ENCODE data around the gene TMOD1. TPM values are rescaled to one million over a fixed set of nuclear protein-coding genes. Genes with fewer than 3 reads are reported as not detected.

The TMOD1 gene
- total and polyA plus RNA-seq, 2 of the 8 experiments (the other 6 are each of a cell fraction or from before 2014, with no cell fraction given), result 0.17 to 0.88 TPM

GRCh38 chr9:97623946-97624345, 122.5 kb downstream of the TMOD1 start:
- H3K9ac ChIP-seq (replicated peaks in 1 of 4; ENCODE audit: extremely low read depth in 1 of 4, low read depth in 3 of 4, low read length in 3 of 4), result no peak overlapping the region
- TF ChIP-seq USF2 (IDR thresholded peaks at IDR 0.05; ENCODE audit: low read length), result no peak
- no peak for TF ChIP-seq CEBPB (IDR thresholded peaks at IDR 0.05; ENCODE audit: low read depth, low read length)
- TF ChIP-seq RBBP5 (IDR thresholded peaks at IDR 0.05; ENCODE audit: borderline replicate concordance, low read depth, low read length), result no peak
- no peak for TF ChIP-seq KDM5A (IDR thresholded peaks at IDR 0.05; ENCODE audit: low read length)
- TF ChIP-seq JUN (IDR thresholded peaks at IDR 0.05; ENCODE audit: low read depth, low read length), result no peak
- no peak for TF ChIP-seq CTBP2 (IDR thresholded peaks at IDR 0.05; ENCODE audit: borderline replicate concordance, insufficient read depth, insufficient read length, low read length)
- H3K9me3 ChIP-seq (ENCODE audit: insufficient read depth in 2 of 2, low read depth in 1 of 2, low read length in 1 of 2), result peaks cover 12 to 17% of the 10 kb centered on the region in 2 experiments
- DNase-seq (ENCODE audit: low read depth in 1 of 2, low spot score in 2 of 2), result no peak
- H3K4ac ChIP-seq (replicated peaks; ENCODE audit: insufficient read length, low read depth, low read length), result no peak overlapping the region
- CTCF ChIA-PET (ENCODE audit: partially characterized antibody), result interaction anchor here (2.4 kb wide), 1 partner anchor 25 kb away, joined by 10 read pairs; no protein-coding TSS in a partner anchor
- H3K27me3 ChIP-seq (replicated peaks in 1 of 4; ENCODE audit: control insufficient read depth in 3 of 4, extremely low read depth in 1 of 4, insufficient read depth in 3 of 4, low read length in 3 of 4), result no peaks in the 10 kb centered on the region
- H3K4me2 ChIP-seq (ENCODE audit: insufficient read depth in 1 of 2, low read depth in 2 of 2, low read length in 2 of 2), result no peak overlapping the region
- H3K4me1 ChIP-seq (replicated peaks in 1 of 4; ENCODE audit: control insufficient read depth in 3 of 4, insufficient read depth in 4 of 4, low read length in 3 of 4), result peaks cover 0 to 6% (median under 1%) of the 10 kb centered on the region in 4 experiments; a peak in 1 of 7 replicates
- H3K56ac ChIP-seq (replicated peaks; ENCODE audit: insufficient read length, low read depth, low read length), result no peak overlapping the region
- H4K5ac ChIP-seq (ENCODE audit: insufficient read length, low read depth, low read length), result no peak overlapping the region
- POLR2A ChIA-PET (ENCODE audit: partially characterized antibody), result interaction anchor here (1.1 kb wide), 1 partner anchor 139 kb away, joined by 4 read pairs; no protein-coding TSS in a partner anchor
- no peaks in the 10 kb centered on the region for H3K23me2 ChIP-seq (ENCODE audit: low read depth, low read length)
- H2BK15ac ChIP-seq (ENCODE audit: low read length), result no peak overlapping the region
- H2BK20ac ChIP-seq (ENCODE audit: low read length), result no peak overlapping the region
- H2AFZ ChIP-seq (ENCODE audit: low read length), result no peak overlapping the region
- no peak overlapping the region for H2BK12ac ChIP-seq (ENCODE audit: low read depth, low read length)
- no peak overlapping the region for H3K23ac ChIP-seq (ENCODE audit: insufficient read length)
- no peak overlapping the region for H2BK5ac ChIP-seq (ENCODE audit: low read depth, low read length)
- peaks cover 3 to 4% of the 10 kb centered on the region in 2 experiments for H4K20me1 ChIP-seq (replicated peaks in 1 of 2; ENCODE audit: control insufficient read depth in 1 of 2, insufficient read depth in 2 of 2, low read length in 2 of 2)
- no peak overlapping the region for H3K4me3 ChIP-seq (ENCODE audit: extremely low read depth in 1 of 4, insufficient read depth in 2 of 4, low read depth in 3 of 4, low read length in 4 of 4)
- H3K14ac ChIP-seq (ENCODE audit: insufficient read length), result no peak overlapping the region
- H3K79me1 ChIP-seq (ENCODE audit: low read depth, low read length), result 0 out of 2 replicates have a peak, but pooled peaks cover 3% of the 10 kb centered on the region
- H3K18ac ChIP-seq (ENCODE audit: extremely low read depth, low read length), result no peak overlapping the region
- FAIRE-seq, result no peak
- H4K91ac ChIP-seq (replicated peaks; ENCODE audit: insufficient read length, low read length), result no peak overlapping the region
- no peak overlapping the region for H2AK5ac ChIP-seq (ENCODE audit: low read depth, low read length)
- H3K79me2 ChIP-seq (ENCODE audit: control insufficient read depth in 1 of 2, insufficient read depth in 2 of 2, low read length in 2 of 2), result peaks cover 0 to 22% of the 10 kb centered on the region in 2 experiments
- H4K8ac ChIP-seq (ENCODE audit: extremely low read depth, insufficient read depth, low read length), result no peak overlapping the region
- H3K36me3 ChIP-seq (ENCODE audit: control insufficient read depth in 2 of 4, insufficient read depth in 4 of 4, low read length in 3 of 4), result peaks cover 0 to 52% (median 30%) of the 10 kb centered on the region in 4 experiments; a peak in 7 of 8 replicates
- H3K27ac ChIP-seq (ENCODE audit: low read depth, low read length), result no peak overlapping the region
- no peak overlapping the region for H2BK120ac ChIP-seq (replicated peaks; ENCODE audit: low read depth, low read length)
- 95% methylated on average over 1 of the region's 1 CpG; no CpG with 5 or more reads in 1 of the 2 experiments for WGBS, 2 experiments (ENCODE audit: extremely low coverage in 1 of 2, insufficient coverage in 1 of 2, insufficient read length in 1 of 2, insufficient replicate concordance in 2 of 2, low coverage in 1 of 2, low lambda C conversion rate in 2 of 2, missing lambda C conversion rate in 1 of 2)

Measured in H1 (cell line).